HepG2 (cell line): ENCODE data around the gene TPX2. TPM values are rescaled to one million over a fixed set of nuclear protein-coding genes. Genes with fewer than 3 reads are reported as not detected.

ENCODE experiments used
- ARNTL ChIP-seq: sonication (generic); formaldehyde crosslinking; IDR thresholded peaks from 2 replicates; pipeline ENCODE4 v1.4.0; 2020; ENCODE audit warnings: mild to moderate bottlenecking, missing genetic modification reagents
- GLMP ChIP-seq: sonication (generic); formaldehyde crosslinking; IDR thresholded peaks from 2 replicates; pipeline ENCODE4 v1.9.0; 2021; ENCODE audit warnings: missing genetic modification reagents, mild to moderate bottlenecking, borderline replicate concordance
- HHEX ChIP-seq: IDR thresholded peaks from 2 replicates; pipeline ENCODE4 v1.6.1; 2016; ENCODE audit warnings: control low read depth
- NFE2L2 ChIP-seq: fragments of 150-350 bp; IDR thresholded peaks from 2 replicates; pipeline ENCODE4 v1.6.1; 2014; ENCODE audit warnings: low read length
- PITX1 ChIP-seq: sonication (generic); formaldehyde crosslinking; IDR thresholded peaks from 2 replicates; pipeline ENCODE4 v1.5.1; 2020; ENCODE audit warnings: mild to moderate bottlenecking, missing genetic modification reagents
- SRSF1 ChIP-seq: fragments of 200-400 bp; formaldehyde crosslinking; optimal IDR thresholded peaks from 2 replicates; pipeline ENCODE3; 2017; ENCODE audit warnings: mild to moderate bottlenecking, low read depth, low read length, moderate library complexity
- TFDP2 ChIP-seq: sonication (generic); formaldehyde crosslinking; IDR thresholded peaks from 2 replicates; pipeline ENCODE4 v1.4.0; 2020; ENCODE audit warnings: missing genetic modification reagents
- ZNF281 ChIP-seq: sonication (generic); formaldehyde crosslinking; IDR thresholded peaks from 2 replicates; pipeline ENCODE4 v1.4.0; 2020; ENCODE audit warnings: missing genetic modification reagents, borderline replicate concordance
- polyA plus RNA-seq, 8 experiments: library from polyadenylated mRNA; depleted of rRNA in 3 of 8; stranded (reverse) in 7 of 8; unstranded in 1 of 8; fragments of >200 nt; fragmentation: Illumina TruSeq in 4 of 8; extraction: Trizol in 4 of 8; gene quantifications; 2 replicates each; pipeline versions ENCODE4 v1.2.1 to v1.2.3, GENCODE V29; 2011 to 2016; ENCODE audit warnings: low read depth in 4 of 8, missing spikeins in 1 of 8, mixed read lengths in 1 of 8; ENCODE audit not compliant: insufficient read depth in 1 of 8
- total RNA-seq, 5 experiments: library from RNA; depleted of rRNA; stranded (reverse); fragments of >200 nt; fragmentation: Illumina TruSeq; extraction: Trizol; gene quantifications; 2 replicates each; pipeline ENCODE4 v1.2.3, GENCODE V29; 2016; ENCODE audit warnings: low read depth in 1 of 5

The TPX2 gene
- total and polyA plus RNA-seq, 2 of the 13 experiments (the other 11 are each of a cell fraction or from before 2014, with no cell fraction given): 34.3 to 124 TPM

GRCh38 chr20:31712112-31712553 lies 27.0 kb upstream of the TPX2 start (continued):
- no peak for TF ChIP-seq NFE2L2
- 0 out of 2 replicates have a peak, but pooled peaks have one; percentile 16 for TF ChIP-seq ZNF281 (CRISPR knock-in tag)
- TF ChIP-seq ARNTL (CRISPR knock-in tag): no peak
- no peak for TF ChIP-seq GLMP (CRISPR knock-in tag)
- TF ChIP-seq SRSF1: no peak
- no peak for TF ChIP-seq HHEX
- no peak for TF ChIP-seq PITX1 (CRISPR knock-in tag)
- peak; percentile 28; the same call in 1 of the 2 replicates for TF ChIP-seq TFDP2 (CRISPR knock-in tag)
